Activated naive CD4-positive, alpha-beta T cell treated with anti-CD3 and anti-CD28 coated beads, Interleukin-2, amount 50 U/mL, for 72 hours (primary cell): ENCODE data around the gene SEC14L1. TPM values are rescaled to one million over a fixed set of nuclear protein-coding genes. Genes with fewer than 3 reads are reported as not detected.
A peak's percentile ranks its signal among the peaks of the same experiment; 100 is the strongest.

Experiments
- ATAC-seq, 2 donors: fragments of 150-1000 bp; cut with Tn5 transposase; 2 replicates each; pipeline ENCODE4 v1.10.0; 2021; ENCODE audit warnings: mild to moderate bottlenecking in 2 of 2, moderate library complexity in 2 of 2
- DNase-seq, 2 donors: peaks; one replicate each; pipeline ENCODE4 v3.0.0; 2021 to 2022; ENCODE audit warnings: low spot score in 2 of 2
- H3K27ac Mint-ChIP-seq, 2 donors: one replicate each; pipeline ENCODE4 v1.8.0; 2022; ENCODE audit warnings: mild to moderate bottlenecking in 2 of 2, mixed read lengths in 2 of 2
- H3K36me3 Mint-ChIP-seq, 2 donors: one replicate each; pipeline ENCODE4 v1.8.0; 2022; ENCODE audit warnings: mixed read lengths in 2 of 2
- H3K9me3 Mint-ChIP-seq, 2 donors: one replicate each; pipeline ENCODE4 v1.8.0; 2022; ENCODE audit warnings: mixed read lengths in 2 of 2
- total RNA-seq, 2 donors: library from RNA; stranded (reverse); gene quantifications; one replicate each; pipeline ENCODE4 v1.2.3, GENCODE V29; 2022

Gene SEC14L1
- total RNA-seq, 2 donors from 2014 or later = 53.4 to 103 TPM

GRCh38 chr17:77223642-77224420 lies 83.1 kb downstream of the SEC14L1 start:
- no peak overlapping the region for H3K27ac Mint-ChIP-seq
- ATAC-seq (no peak), DNase-seq (no peak)
- peaks cover 3 to 6% of the 10 kb centered on the region in 2 donors for H3K9me3 Mint-ChIP-seq
- peaks cover 0 to 13% of the 10 kb centered on the region in 2 donors for H3K36me3 Mint-ChIP-seq

- no peak for ATAC-seq
- Mint-ChIP-seq H3K27ac (peak overlapping the region in 1 of 2 donors; percentile 35), H3K9me3 (peaks cover 3 to 6% of the 10 kb centered on the region in 2 donors), H3K36me3 (peaks cover 0 to 13% of the 10 kb centered on the region in 2 donors)
- no peak for DNase-seq
Measured at GRCh38 chr17:77225265-77225664, 84.5 kb downstream of the SEC14L1 start.

GRCh38 chr17:77227461-77228240 lies 86.9 kb downstream of the SEC14L1 start:
- Mint-ChIP-seq H3K36me3 (peaks cover 0 to 13% of the 10 kb centered on the region in 2 donors), H3K9me3 (peaks cover 3 to 6% of the 10 kb centered on the region in 2 donors), H3K27ac (no peak overlapping the region)
- DNase-seq (no peak), ATAC-seq (no peak)

GRCh38 chr17:77228241-77228752 lies 87.5 kb downstream of the SEC14L1 start:
- H3K9me3 Mint-ChIP-seq = peaks cover 3 to 9% of the 10 kb centered on the region in 2 donors
- peaks cover 0 to 16% of the 10 kb centered on the region in 2 donors for H3K36me3 Mint-ChIP-seq
- DNase-seq (no peak), ATAC-seq (no peak)
- no peak overlapping the region for H3K27ac Mint-ChIP-seq

GRCh38 chr17:77228816-77229215 lies 88.0 kb downstream of the SEC14L1 start:
- ATAC-seq (no peak), DNase-seq (no peak)
- Mint-ChIP-seq H3K27ac (peak overlapping the region in 1 of 2 donors; percentile 25), H3K9me3 (peaks cover 3 to 11% of the 10 kb centered on the region in 2 donors), H3K36me3 (peaks cover 0 to 21% of the 10 kb centered on the region in 2 donors)

GRCh38 chr17:77229786-77230435 lies 89.1 kb downstream of the SEC14L1 start:
- ATAC-seq = no peak
- Mint-ChIP-seq H3K9me3 (peaks cover 3 to 5% of the 10 kb centered on the region in 2 donors), H3K36me3 (peaks cover 0 to 15% of the 10 kb centered on the region in 2 donors), H3K27ac (peak overlapping the region in 1 of 2 donors; percentile 79)
- DNase-seq = no peak

GRCh38 chr17:77230436-77230830 lies 89.7 kb downstream of the SEC14L1 start:
- ATAC-seq = no peak
- Mint-ChIP-seq H3K9me3 (peaks cover 0 to 5% of the 10 kb centered on the region in 2 donors), H3K36me3 (peaks cover 0 to 10% of the 10 kb centered on the region in 2 donors), H3K27ac (peak overlapping the region in 1 of 2 donors; percentile 79)
- no peak for DNase-seq

- no peak for ATAC-seq
- no peak for DNase-seq
- H3K36me3 Mint-ChIP-seq = peaks cover under 1 to 11% of the 10 kb centered on the region in 2 donors
- peaks cover 0 to 5% of the 10 kb centered on the region in 2 donors for H3K9me3 Mint-ChIP-seq
- no peak overlapping the region for H3K27ac Mint-ChIP-seq
Measured at GRCh38 chr17:77231076-77231871, 90.5 kb downstream of the SEC14L1 start.

GRCh38 chr17:77233127-77233526 lies 92.4 kb downstream of the SEC14L1 start:
- Mint-ChIP-seq H3K9me3 (peaks cover 0 to 10% of the 10 kb centered on the region in 2 donors), H3K36me3 (peaks cover 4 to 22% of the 10 kb centered on the region in 2 donors), H3K27ac (peak overlapping the region; percentile 9 to 49)
- DNase-seq (no peak), ATAC-seq (no peak)

GRCh38 chr17:77233635-77234334 lies 93.0 kb downstream of the SEC14L1 start:
- Mint-ChIP-seq H3K9me3 (peaks cover 0 to 10% of the 10 kb centered on the region in 2 donors), H3K36me3 (peaks cover 4 to 22% of the 10 kb centered on the region in 2 donors), H3K27ac (peak overlapping the region in 1 of 2 donors; percentile 49)
- DNase-seq (no peak), ATAC-seq (peak; percentile 67 to 77)

GRCh38 chr17:77234695-77235094 lies 93.9 kb downstream of the SEC14L1 start:
- Mint-ChIP-seq H3K36me3 (peaks cover 4 to 22% of the 10 kb centered on the region in 2 donors), H3K27ac (peak overlapping the region; percentile 81 to 95), H3K9me3 (peaks cover 0 to 10% of the 10 kb centered on the region in 2 donors)
- DNase-seq (no peak), ATAC-seq (no peak)

GRCh38 chr17:77235370-77235941 lies 94.7 kb downstream of the SEC14L1 start:
- Mint-ChIP-seq H3K9me3 (peaks cover 0 to 10% of the 10 kb centered on the region in 2 donors), H3K27ac (peak overlapping the region; percentile 81 to 95), H3K36me3 (peaks cover 4 to 22% of the 10 kb centered on the region in 2 donors)
- peak; percentile 26 to 59 for DNase-seq
- peak; percentile 34 to 72 for ATAC-seq

GRCh38 chr17:77237232-77238008 lies 96.7 kb downstream of the SEC14L1 start:
- H3K36me3 Mint-ChIP-seq = peaks cover 4 to 22% of the 10 kb centered on the region in 2 donors
- peak in 1 of 2 donors; percentile 18 for ATAC-seq
- H3K27ac Mint-ChIP-seq = no peak overlapping the region
- no peak for DNase-seq
- H3K9me3 Mint-ChIP-seq = peaks cover 0 to 10% of the 10 kb centered on the region in 2 donors

GRCh38 chr17:77240976-77241375 lies 100.2 kb downstream of the SEC14L1 start:
- H3K27ac Mint-ChIP-seq = no peak overlapping the region

More at GRCh38 chr17:77240976-77241375, 100.2 kb downstream of the SEC14L1 start:
- peaks cover 4 to 12% of the 10 kb centered on the region in 2 donors for H3K36me3 Mint-ChIP-seq
- ATAC-seq (no peak), DNase-seq (no peak)
- peaks cover 0 to 5% of the 10 kb centered on the region in 2 donors for H3K9me3 Mint-ChIP-seq
